Nephron (organoid): ENCODE results near the gene TMEM236.
A peak's percentile ranks its signal among the peaks of the same experiment; 100 is the strongest.

Experiments used
- H3K27ac Mint-ChIP-seq, 3 experiments: 2 replicates each; pipeline ENCODE4 v1.8.0; 2020; ENCODE audit warnings: mixed read lengths in 3 of 3, mild to moderate bottlenecking in 2 of 3, moderate library complexity in 1 of 3
- H3K27me3 Mint-ChIP-seq: 2 replicates; pipeline ENCODE4 v1.8.0; 2021; ENCODE audit warnings: low read depth, mild to moderate bottlenecking, moderate library complexity, mixed read lengths
- H3K36me3 Mint-ChIP-seq: 2 replicates; pipeline ENCODE4 v1.8.0; 2020; ENCODE audit warnings: low read depth, mixed read lengths
- H3K4me1 Mint-ChIP-seq: 2 replicates; pipeline ENCODE4 v1.8.0; 2020; ENCODE audit warnings: mixed read lengths
- H3K4me3 Mint-ChIP-seq, 3 experiments: 2 replicates each; pipeline ENCODE4 v1.8.0; 2020; ENCODE audit warnings: mild to moderate bottlenecking in 3 of 3, mixed read lengths in 3 of 3, moderate library complexity in 2 of 3
- H3K9me3 Mint-ChIP-seq: 2 replicates; pipeline ENCODE4 v1.8.0; 2020; ENCODE audit warnings: mixed read lengths
- CTCF ChIP-seq, 3 experiments: fragments of 200-600 bp; sonication (generic); IDR thresholded peaks; one replicate each; pipeline ENCODE4 v1.5.0; 2021; ENCODE audit warnings: antibody characterized with exemption in 3 of 3; ENCODE audit not compliant: unreplicated experiment in 3 of 3

Gene TMEM236

GRCh38 chr10:17751781-17752445 lies at the start of gene TMEM236:
TSS of gene TMEM236 (plus strand) at chr10:17752201. CDS start at chr10:17752296, 95 bp downstream.
- Mint-ChIP-seq H3K4me3 (no peak within 1 kb of the TSS), H3K36me3 (no peaks in the 10 kb centered on the region), H3K4me1 (no peaks in the 10 kb centered on the region), H3K27ac (no peak within 1 kb of the TSS), H3K27me3 (no peaks in the 10 kb centered on the region), H3K9me3 (no peaks in the 10 kb centered on the region)
- TF ChIP-seq CTCF (IDR thresholded peaks at IDR 0.05; ENCODE audit: unreplicated experiment in 3 of 3), result no peak

GRCh38 chr10:17703706-17704105 lies 48.3 kb upstream of the TMEM236 start:
- no peaks in the 10 kb centered on the region for H3K4me1 Mint-ChIP-seq
- no peaks in the 10 kb centered on the region for H3K9me3 Mint-ChIP-seq
- H3K27me3 Mint-ChIP-seq, result no peaks in the 10 kb centered on the region
- H3K36me3 Mint-ChIP-seq, result peaks cover 43% of the 10 kb centered on the region
- H3K4me3 Mint-ChIP-seq, result no peak overlapping the region
- no peak for TF ChIP-seq CTCF (IDR thresholded peaks at IDR 0.05; ENCODE audit: unreplicated experiment in 3 of 3)
- H3K27ac Mint-ChIP-seq, result no peak overlapping the region

- TF ChIP-seq CTCF (IDR thresholded peaks at IDR 0.05; ENCODE audit: unreplicated experiment in 3 of 3), result no peak
- Mint-ChIP-seq H3K9me3 (no peaks in the 10 kb centered on the region), H3K4me1 (no peaks in the 10 kb centered on the region)
Observed at GRCh38 chr10:17708821-17709220, 43.2 kb upstream of the TMEM236 start.

GRCh38 chr10:17709492-17709891 lies 42.5 kb upstream of the TMEM236 start:
- no peaks in the 10 kb centered on the region for H3K4me1 Mint-ChIP-seq
- no peak for TF ChIP-seq CTCF (IDR thresholded peaks at IDR 0.05; ENCODE audit: unreplicated experiment in 3 of 3)
- H3K27ac Mint-ChIP-seq, result no peak overlapping the region
- H3K9me3 Mint-ChIP-seq, result no peaks in the 10 kb centered on the region
- peaks cover 60% of the 10 kb centered on the region for H3K36me3 Mint-ChIP-seq
- no peak overlapping the region for H3K4me3 Mint-ChIP-seq
- no peaks in the 10 kb centered on the region for H3K27me3 Mint-ChIP-seq

More at GRCh38 chr10:17708821-17709220, 43.2 kb upstream of the TMEM236 start:
- Mint-ChIP-seq H3K27ac (no peak overlapping the region), H3K36me3 (peaks cover 56% of the 10 kb centered on the region), H3K4me3 (no peak overlapping the region), H3K27me3 (no peaks in the 10 kb centered on the region)

- Mint-ChIP-seq H3K9me3 (no peaks in the 10 kb centered on the region), H3K4me1 (no peaks in the 10 kb centered on the region), H3K27me3 (no peaks in the 10 kb centered on the region), H3K27ac (no peak overlapping the region), H3K4me3 (no peak overlapping the region), H3K36me3 (peaks cover 63% of the 10 kb centered on the region)
- TF ChIP-seq CTCF (IDR thresholded peaks at IDR 0.05; ENCODE audit: unreplicated experiment in 3 of 3), result no peak
Observed at GRCh38 chr10:17710181-17710580, 41.8 kb upstream of the TMEM236 start.

GRCh38 chr10:17712053-17712452 lies 39.9 kb upstream of the TMEM236 start:
- Mint-ChIP-seq H3K27ac (peak overlapping the region in 1 of 3 experiments; percentile 11), H3K36me3 (peaks cover 71% of the 10 kb centered on the region), H3K9me3 (peaks cover 2% of the 10 kb centered on the region), H3K4me3 (no peak overlapping the region), H3K4me1 (no peaks in the 10 kb centered on the region), H3K27me3 (no peaks in the 10 kb centered on the region)
- TF ChIP-seq CTCF (IDR thresholded peaks at IDR 0.05; ENCODE audit: unreplicated experiment in 3 of 3), result no peak
